Amniotic stem cell (primary cell): ENCODE data around the gene SLC2A13.
A peak's percentile ranks its signal among the peaks of the same experiment; 100 is the strongest.
"Not testable (repeated sequence)": the region's sequence is repeated elsewhere in the genome, so short reads cannot be mapped to it uniquely, and the experiment has no call there.

Experiments
- DNase-seq: peaks from one replicate; lab custom pipeline; 2025; lab: John Stamatoyannopoulos, UW

The SLC2A13 gene

GRCh38 chr12:39807043-39807442 is 298.8 kb downstream of the SLC2A13 start:
- no peak for DNase-seq

- no peak for DNase-seq
These were observed 300.2 kb downstream of the SLC2A13 start for GRCh38 chr12:39805651-39806050.

DNA sequence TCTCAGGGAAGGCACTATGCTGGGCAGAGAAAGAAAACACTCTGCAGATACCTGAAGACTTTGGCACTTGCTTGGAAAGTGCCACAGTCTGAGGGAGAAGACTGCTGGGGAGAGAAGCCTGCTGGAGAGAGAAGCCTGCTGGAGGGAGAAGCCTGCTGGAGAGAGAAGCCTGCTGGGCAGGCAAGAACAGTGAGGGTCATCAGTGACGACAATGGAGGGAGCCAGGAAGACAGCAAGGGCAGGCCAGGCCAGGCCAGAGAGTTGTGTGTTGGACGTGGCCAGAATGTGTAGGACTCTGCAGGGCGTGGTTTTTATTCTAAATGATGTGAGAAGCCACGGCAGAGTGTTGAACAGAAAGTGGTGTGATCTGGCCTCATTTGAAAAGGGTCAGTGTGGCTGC is 301.0 kb downstream of the SLC2A13 start:
- no peak for DNase-seq

DNA sequence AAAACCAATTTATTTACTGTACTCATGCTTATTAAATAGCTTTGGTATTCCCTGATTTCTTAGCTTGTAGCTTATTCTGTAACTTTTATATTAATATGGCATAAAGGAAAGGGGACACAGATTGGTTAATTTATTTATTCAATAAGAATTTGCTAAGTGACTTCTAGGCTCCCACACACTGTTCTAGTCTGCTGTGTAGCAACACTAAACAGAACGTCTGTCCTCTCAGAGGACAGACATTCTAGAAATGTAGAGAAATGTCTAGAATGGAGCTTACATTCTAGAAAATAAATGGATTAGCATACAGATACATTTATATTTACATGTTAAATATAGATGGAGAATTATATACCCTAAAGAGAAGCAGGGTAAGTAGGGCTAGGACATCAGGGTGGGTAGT is 301.4 kb downstream of the SLC2A13 start:
- DNase-seq = no peak

DNA sequence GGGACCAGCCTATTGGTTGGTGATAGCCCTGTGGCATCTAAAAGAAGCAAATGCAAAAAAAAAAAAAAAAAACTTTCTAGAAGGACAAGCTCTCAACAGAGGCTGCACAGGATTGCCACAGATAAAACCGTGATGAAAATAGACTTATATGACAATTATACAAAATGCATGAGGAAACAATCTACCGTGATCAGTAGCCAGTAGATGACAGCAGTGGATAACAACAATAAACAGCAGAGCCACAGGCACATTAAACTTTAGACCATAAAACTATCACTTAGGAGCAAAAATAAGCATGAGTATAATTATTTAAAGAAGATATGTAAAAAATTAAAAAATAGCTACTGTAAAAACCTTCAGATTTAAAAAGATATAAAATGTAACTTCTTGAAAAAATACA is 302.7 kb downstream of the SLC2A13 start:
- DNase-seq = no peak

- no peak for DNase-seq
These were observed 306.9 kb downstream of the SLC2A13 start for GRCh38 chr12:39798977-39799376.

DNA sequence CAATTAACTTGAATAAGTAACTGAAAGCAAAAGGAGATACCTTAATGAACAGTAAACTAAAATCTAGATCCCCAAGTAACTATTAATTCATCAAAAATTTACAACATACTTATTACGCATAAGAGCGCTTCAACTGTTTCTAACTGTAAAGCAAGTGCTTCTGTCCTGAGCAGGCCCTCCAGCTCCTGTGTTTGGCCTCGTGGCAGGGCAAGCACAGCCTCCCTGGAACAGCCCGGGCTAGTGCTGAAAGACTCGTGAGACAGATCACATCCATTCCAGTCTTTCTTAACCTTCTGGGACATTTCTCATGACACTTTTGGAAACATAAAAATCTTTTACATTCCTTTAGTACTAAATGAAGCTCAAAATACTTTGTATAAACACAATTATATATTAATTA is 307.5 kb downstream of the SLC2A13 start:
- no peak for DNase-seq

DNA sequence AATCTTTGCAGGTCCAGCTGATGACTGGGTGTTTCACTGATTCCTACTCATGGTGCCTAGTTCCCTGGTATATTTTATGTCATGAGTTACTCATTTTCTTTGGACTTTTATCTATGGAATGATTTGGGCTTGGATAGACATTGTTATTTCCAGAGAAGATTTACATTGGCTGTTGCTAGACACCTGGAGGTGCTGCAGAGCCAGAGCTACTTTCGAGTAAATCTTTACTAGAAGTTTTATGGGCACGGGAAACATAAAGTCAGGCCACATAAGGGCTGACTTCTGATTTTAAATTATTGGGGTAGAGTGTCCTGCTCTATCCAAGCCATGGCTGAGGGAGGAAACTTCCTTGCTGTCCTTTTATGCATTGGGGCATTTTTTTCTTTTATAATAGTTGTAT is 310.4 kb downstream of the SLC2A13 start:
- DNase-seq = no peak

- DNase-seq = no peak
These were observed 312.9 kb downstream of the SLC2A13 start for GRCh38 chr12:39792938-39793337.

DNA sequence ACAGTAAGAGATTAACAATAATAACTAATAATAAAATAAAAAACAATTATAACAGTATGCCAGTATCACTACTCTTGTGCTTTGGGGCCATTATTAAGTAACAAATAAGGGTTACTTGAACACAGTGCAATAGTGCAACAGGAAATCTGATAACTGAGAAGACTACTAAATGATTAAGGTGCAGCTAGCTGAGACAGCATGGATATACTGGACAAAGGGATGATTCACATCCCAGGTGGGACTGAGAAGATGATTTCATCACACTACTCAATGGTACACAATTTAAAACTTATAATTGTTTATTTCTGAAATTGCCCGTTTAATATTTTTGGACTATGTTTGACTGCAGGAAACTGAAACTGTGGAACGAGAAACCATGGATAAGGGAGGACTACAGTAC is 317.6 kb downstream of the SLC2A13 start:
- DNase-seq = no peak

DNA sequence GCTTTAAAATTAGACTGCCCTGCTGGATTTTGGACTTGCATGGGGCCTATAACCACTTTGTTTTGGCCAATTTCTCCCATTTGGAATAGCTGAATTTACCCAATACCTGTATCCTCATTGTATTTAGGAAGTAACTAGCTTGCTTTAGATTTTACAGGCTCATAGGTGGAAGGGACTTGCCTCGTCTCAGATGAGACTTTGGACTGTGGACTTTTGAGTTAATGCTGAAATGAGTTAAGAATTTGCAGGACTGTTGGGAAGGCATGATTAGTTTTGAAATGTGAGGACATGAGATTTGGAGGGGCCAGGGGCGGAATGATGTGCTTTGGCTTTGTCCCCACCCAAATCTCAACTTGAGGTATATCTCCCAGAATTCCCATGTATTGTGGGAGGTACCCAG is 320.1 kb downstream of the SLC2A13 start:
- DNase-seq = not testable (repeated sequence)

DNA sequence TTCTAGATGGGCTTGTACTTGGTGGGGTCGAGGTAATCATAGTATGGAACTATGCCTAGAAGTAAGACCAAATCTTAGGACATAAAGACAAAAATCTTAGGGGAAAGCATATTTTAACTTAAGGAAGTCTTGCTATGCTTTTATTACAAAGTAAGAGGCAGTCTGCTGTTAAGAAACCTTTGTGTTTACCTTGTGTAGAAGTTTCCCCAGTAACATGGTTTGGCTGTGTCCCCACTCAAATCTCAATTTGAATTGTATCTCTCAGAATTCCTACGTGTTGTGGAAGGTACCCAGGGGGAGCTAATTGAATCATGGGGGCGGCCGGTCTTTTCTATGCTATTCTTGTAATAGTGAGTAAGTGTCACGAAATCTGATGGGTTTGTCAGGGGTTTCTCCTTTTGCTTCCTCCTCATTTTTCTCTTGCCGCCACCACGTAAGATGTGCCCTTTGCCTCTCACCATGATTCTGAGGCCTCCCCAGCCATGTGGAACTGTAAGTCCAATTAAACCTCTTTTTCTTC is 323.8 kb downstream of the SLC2A13 start:
- DNase-seq = no peak

DNA sequence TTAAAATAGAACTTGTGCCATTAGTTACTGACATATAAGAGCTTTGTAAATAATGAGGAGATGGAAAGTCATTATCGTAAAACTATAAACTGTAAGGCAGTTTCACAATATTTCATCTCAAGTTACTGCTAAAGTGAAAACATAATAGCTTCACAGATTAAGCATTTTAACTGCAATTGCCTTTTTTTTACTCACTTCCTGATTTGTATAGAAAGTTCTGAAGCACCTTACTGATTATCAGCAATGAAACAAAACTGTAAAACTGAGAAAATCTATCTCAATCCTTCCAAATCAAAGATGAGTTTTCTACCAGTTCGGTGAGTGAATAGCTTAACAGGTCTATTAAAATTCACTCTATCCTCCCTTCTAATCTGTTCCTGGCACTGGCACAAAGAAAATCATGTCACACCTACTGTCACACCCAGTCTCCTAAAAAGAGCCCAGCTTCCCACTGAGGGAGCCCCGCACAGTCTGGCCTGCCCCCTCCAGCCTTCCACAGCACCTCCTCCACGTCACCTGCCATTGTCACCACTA is 324.9 kb downstream of the SLC2A13 start:
- DNase-seq = no peak

DNA sequence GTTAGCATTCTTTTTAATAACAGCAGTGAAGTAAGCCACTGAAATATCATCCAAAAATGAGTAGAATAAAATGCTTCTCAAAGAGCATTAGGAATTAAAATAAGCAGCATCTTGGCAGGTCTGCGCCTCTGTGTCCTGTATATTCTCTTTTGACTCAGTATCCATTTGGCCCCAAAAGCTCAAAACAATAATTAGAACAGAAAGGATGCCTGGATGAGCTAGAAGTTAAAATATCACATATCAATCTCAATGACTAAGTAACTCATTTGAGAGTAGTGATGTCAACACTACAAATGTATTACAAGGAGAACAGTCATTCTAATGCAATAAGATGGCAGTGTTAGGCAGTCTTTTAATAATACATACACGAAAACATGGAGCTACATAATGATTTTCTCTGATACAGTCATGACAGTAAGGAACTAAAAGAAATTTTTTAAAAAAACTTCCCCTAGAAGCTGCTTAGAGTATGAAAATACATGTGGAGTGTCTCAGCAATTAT is 325.4 kb downstream of the SLC2A13 start:
- no peak for DNase-seq

- no peak for DNase-seq
These were observed 326.0 kb downstream of the SLC2A13 start for GRCh38 chr12:39779768-39780340.

DNA sequence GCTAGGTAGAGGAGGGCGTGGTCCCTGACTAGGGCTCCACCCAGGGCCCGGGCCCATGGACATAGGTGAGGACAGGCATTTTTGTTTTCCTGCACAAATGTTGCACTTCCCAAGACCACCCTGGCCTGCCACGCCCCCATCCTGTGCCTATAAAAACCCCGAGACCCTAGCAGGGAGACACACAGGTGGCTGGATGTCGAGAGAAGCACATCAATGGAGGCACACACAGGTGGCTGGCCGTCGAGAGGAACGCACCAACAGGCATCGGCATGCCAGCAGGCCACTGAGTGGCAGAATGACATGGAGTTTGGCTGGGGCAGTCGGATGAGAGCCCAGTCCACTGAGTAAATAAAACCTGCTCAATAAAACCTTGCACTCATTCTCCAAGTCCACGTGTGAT is 328.4 kb downstream of the SLC2A13 start:
- DNase-seq = no peak

- DNase-seq = no peak
These were observed 332.6 kb downstream of the SLC2A13 start for GRCh38 chr12:39773266-39773665.

- DNase-seq = no peak
These were observed 333.0 kb downstream of the SLC2A13 start for GRCh38 chr12:39772821-39773259.

- no peak for DNase-seq
These were observed 334.4 kb downstream of the SLC2A13 start for GRCh38 chr12:39771456-39771855.

DNA sequence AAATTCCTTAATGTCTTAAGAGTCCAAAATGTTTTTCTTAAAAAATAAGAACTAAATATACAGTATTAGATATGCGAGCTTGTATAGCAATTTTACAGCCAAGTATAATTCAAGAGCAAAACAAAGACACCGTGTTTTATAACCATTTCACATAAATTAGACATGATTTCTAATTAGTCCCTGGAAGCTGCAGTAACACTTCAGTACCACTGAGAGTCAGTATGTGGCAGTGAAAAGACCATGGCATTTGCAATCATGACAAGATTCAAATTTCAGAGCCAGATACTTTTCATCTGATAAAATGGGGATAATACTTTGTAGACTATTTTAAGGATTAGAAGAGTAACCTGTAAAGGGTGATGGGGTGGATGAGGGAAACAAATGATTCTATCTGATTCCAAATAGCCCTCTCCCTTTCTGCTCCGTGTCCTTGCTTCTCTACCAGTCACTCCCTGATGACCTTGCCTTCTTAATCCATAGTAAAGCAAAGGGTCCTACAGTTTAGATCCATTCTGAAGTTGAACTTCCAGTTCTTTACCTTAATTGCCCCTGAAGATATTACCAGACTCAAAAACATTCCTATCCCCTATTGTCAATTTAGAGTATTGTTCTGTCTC is 340.8 kb downstream of the SLC2A13 start:
- peak; percentile 22 for DNase-seq

GRCh38 chr12:39763890-39764169 is 342.1 kb downstream of the SLC2A13 start:
- no peak for DNase-seq

GRCh38 chr12:39763071-39763889 is 342.6 kb downstream of the SLC2A13 start:
- no peak for DNase-seq

DNA sequence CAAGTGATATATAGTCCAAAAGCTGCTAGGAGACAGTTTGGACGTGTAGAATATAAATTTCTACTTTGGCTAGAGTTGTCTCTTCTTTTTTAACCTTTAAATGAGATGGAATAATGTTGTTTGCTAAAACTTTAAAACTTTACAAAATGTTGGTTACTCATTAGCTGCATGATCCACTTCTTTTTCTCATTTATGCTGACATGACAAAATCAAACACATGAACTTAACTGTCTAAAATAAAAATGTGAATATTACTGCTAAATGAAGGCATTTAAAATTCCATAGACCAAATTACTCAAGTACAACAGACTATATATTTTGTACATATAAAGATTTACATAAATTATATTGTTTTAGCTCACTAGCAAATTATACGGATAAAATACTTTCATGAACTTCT is 350.4 kb downstream of the SLC2A13 start:
- DNase-seq = no peak
